GM21360 (cell line): ENCODE measurements around the gene MUS81.

Source experiments
- ATAC-seq: cut with Tn5 transposase; IDR thresholded peaks from one replicate; pipeline ENCODE4 v1.9.1; 2021; ENCODE audit warnings: mild to moderate bottlenecking, moderate library complexity; ENCODE audit not compliant: unreplicated experiment

The MUS81 gene

GRCh38 chr11:65911682-65912568 is 51.7 kb downstream of the MUS81 start:
- no peak for ATAC-seq

DNA sequence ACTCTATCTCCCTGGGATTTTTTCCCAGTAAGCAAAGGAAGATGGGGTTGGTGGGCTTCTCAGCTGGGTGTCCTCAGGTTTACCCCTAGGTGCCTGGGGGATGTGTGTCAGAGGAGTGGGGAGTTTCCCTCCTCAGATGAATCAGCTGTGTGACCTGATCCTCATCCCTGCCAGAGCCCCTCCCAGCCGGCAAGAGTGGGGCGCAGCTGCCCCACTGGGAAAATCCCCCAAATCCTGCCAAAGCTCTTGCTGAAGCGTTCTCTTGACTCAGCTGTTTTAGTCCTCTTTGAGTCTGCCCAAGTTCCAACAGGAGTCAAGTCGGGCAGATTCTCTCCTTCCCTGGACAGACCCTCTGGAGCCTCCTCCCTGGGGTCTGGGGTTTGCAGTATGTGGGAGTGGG is 52.6 kb downstream of the MUS81 start:
- ATAC-seq, result no peak

GRCh38 chr11:65915101-65915820 is 55.0 kb downstream of the MUS81 start:
- ATAC-seq, result no peak

DNA sequence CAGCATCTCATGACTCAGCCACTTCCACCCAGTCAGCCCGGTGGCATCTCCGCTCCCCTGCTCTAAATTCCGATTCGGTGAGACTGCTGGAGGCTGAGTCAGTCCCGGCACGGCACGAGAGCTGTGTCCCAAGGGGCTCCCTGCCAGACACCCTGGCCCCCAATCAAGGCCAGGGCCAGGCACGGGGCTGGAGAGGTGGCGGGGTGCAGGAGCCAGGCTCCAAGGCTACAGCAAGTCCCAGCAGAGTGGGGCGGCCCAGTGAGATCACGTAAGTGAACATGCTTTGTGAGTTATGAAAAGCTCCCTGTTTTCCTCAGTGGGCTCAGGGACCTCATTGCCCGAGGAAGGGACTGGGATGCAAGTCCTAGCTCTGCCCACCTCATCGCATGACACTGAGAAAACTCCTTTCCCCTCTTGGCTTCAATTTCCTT is 55.6 kb downstream of the MUS81 start:
- ATAC-seq, result no peak
